ENCODE measurements around the gene DNAJC27. TPM values are rescaled to one million over a fixed set of nuclear protein-coding genes. Genes with fewer than 3 reads are reported as not detected.

DNAJC27 gene
- polyA plus RNA-seq, 3 donors from 2014 or later, result 2.1 to 4.9 (median 2.2) TPM

- Mint-ChIP-seq H3K27me3 (ENCODE audit: low read depth in 3 of 3) (peaks cover 0 to 2% (median 1%) of the 10 kb centered on the region in 3 donors), H3K9me3 (no peaks in the 10 kb centered on the region), H3K36me3 (no peaks in the 10 kb centered on the region), H3K4me1 (no peaks in the 10 kb centered on the region), H3K27ac (no peak overlapping the region), H3K4me3 (no peak overlapping the region)
- no peak for DNase-seq
These were observed 68.3 kb downstream of the DNAJC27 start for GRCh38 chr2:24903161-24904103.

- H3K36me3 Mint-ChIP-seq, result peaks cover 3 to 14% (median 10%) of the 10 kb centered on the region in 3 donors
- H3K4me3 Mint-ChIP-seq, result no peak overlapping the region
- peaks cover 0 to 2% (median 0%) of the 10 kb centered on the region in 3 donors for H3K27me3 Mint-ChIP-seq (ENCODE audit: low read depth in 3 of 3)
- H3K9me3 Mint-ChIP-seq, result peaks cover 9 to 25% (median 19%) of the 10 kb centered on the region in 6 donors
- DNase-seq, result no peak
- H3K27ac Mint-ChIP-seq, result no peak overlapping the region
- no peaks in the 10 kb centered on the region for H3K4me1 Mint-ChIP-seq
These were observed 72.3 kb downstream of the DNAJC27 start for GRCh38 chr2:24899361-24899910.

GRCh38 chr2:24898122-24899109, 73.3 kb downstream of the DNAJC27 start:
- peaks cover 0 to 2% (median 0%) of the 10 kb centered on the region in 3 donors for H3K27me3 Mint-ChIP-seq (ENCODE audit: low read depth in 3 of 3)
- no peak for DNase-seq
- H3K4me3 Mint-ChIP-seq, result no peak overlapping the region
- H3K4me1 Mint-ChIP-seq, result no peaks in the 10 kb centered on the region
- peaks cover 12 to 27% (median 21%) of the 10 kb centered on the region in 6 donors for H3K9me3 Mint-ChIP-seq
- peaks cover 7 to 15% (median 11%) of the 10 kb centered on the region in 3 donors for H3K36me3 Mint-ChIP-seq
- H3K27ac Mint-ChIP-seq, result no peak overlapping the region

- Mint-ChIP-seq H3K27me3 (ENCODE audit: low read depth in 3 of 3) (no peaks in the 10 kb centered on the region), H3K4me3 (no peak overlapping the region), H3K36me3 (peaks cover 7 to 15% (median 11%) of the 10 kb centered on the region in 3 donors), H3K9me3 (peaks cover 14 to 27% (median 23%) of the 10 kb centered on the region in 6 donors), H3K4me1 (no peaks in the 10 kb centered on the region), H3K27ac (no peak overlapping the region)
- DNase-seq, result no peak
These were observed 77.0 kb downstream of the DNAJC27 start for GRCh38 chr2:24894750-24895149.

- H3K9me3 Mint-ChIP-seq, result peaks cover 14 to 27% (median 23%) of the 10 kb centered on the region in 6 donors
- peaks cover 7 to 15% (median 11%) of the 10 kb centered on the region in 3 donors for H3K36me3 Mint-ChIP-seq
- H3K4me1 Mint-ChIP-seq, result no peaks in the 10 kb centered on the region
- H3K27ac Mint-ChIP-seq, result no peak overlapping the region
- DNase-seq, result no peak
- no peak overlapping the region for H3K4me3 Mint-ChIP-seq
- H3K27me3 Mint-ChIP-seq (ENCODE audit: low read depth in 3 of 3), result no peaks in the 10 kb centered on the region
These were observed 77.8 kb downstream of the DNAJC27 start for GRCh38 chr2:24893934-24894333.

Other genes with a start within 250 kb of the DNAJC27 start
- 100 to 1,000 TPM in 1 of 3 donors, 10 to 100 TPM in 2; 50.0 to 116 (median 58.6) TPM for gene PTRHD1, start 178.6 kb downstream of the DNAJC27 start, polyA plus RNA-seq
- 1 to 10 TPM; 1.2 to 5.6 (median 4.2) TPM for gene CENPO, start 178.5 kb downstream of the DNAJC27 start, polyA plus RNA-seq
- gene ADCY3, start 51.7 kb downstream of the DNAJC27 start, polyA plus RNA-seq, result 1 to 10 TPM in 1 of 3 donors, under 1 TPM in 1, not detected in 1; 0.86 to 2.1 TPM
- gene EFR3B, start 70.1 kb upstream of the DNAJC27 start, polyA plus RNA-seq, result under 1 TPM in 1 of 3 donors, not detected in 2; 0.08 TPM
- gene POMC, start 196.6 kb upstream of the DNAJC27 start, polyA plus RNA-seq, result 10 to 100 TPM in 2 of 3 donors, 1 to 10 TPM in 1; 7.0 to 15.7 (median 12.8) TPM